ENCODE measurements around the gene PLA2G15. TPM values are rescaled to one million over a fixed set of nuclear protein-coding genes. Genes with fewer than 3 reads are reported as not detected.
A peak's percentile ranks its signal among the peaks of the same experiment; 100 is the strongest.

Gene PLA2G15
- polyA plus RNA-seq, 2 of the 4 experiments (the other 2 are of a cell fraction) = 4.8 to 8.7 TPM

- CTCF ChIA-PET = interaction anchor here (0.9 to 5.9 kb wide), 4 partner anchors 10 to 26 kb away, joined by 3 to 35 read pairs (median 6); partner anchors contain the start of gene SLC7A6
- DNase-seq (ENCODE audit: low read depth in 1 of 2, low spot score in 1 of 2) = peak in 1 of 2 experiments; percentile 27
These were observed 42.4 kb downstream of the PLA2G15 start for GRCh38 chr16:68287276-68288251.

DNA sequence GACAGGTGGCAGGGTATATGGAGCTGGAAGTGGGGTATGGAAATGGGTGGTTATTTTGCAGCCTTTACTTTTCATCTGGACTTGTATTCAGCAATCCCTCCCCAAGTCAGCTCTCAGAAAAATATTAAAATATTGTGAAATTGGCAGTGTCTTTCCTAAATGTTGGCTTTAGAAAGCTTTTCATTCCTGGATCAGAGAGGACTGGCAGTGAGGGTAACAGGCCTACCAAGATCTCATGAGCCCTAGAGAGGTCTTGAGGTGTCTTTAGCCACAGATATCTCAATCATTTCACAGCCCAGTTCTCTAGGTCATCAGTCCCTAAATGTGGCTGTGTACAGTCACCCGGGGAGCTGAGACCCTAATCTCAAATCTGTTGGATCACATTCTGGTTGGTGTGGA lies 43.1 kb downstream of the PLA2G15 start:
- no peak overlapping the region for H3K27ac ChIP-seq
- no peak for FAIRE-seq
- no peak for TF ChIP-seq ATOH8 (CRISPR knock-in tag; IDR thresholded peaks at IDR 0.05; ENCODE audit: low read depth)
- no peak for TF ChIP-seq FOSB (CRISPR knock-in tag; IDR thresholded peaks at IDR 0.05)
- TF ChIP-seq CTCF (IDR thresholded peaks at IDR 0.05) = no peak
- TF ChIP-seq TP53 (CRISPR knock-in tag; IDR thresholded peaks at IDR 0.05) = no peak
- no peak for TF ChIP-seq POLR2AphosphoS2 (conservative IDR thresholded peaks at IDR 0.05; ENCODE audit: low read length)
- no peak for TF ChIP-seq MAZ (IDR thresholded peaks at IDR 0.05; ENCODE audit: borderline replicate concordance, low read depth, low read length)
- TF ChIP-seq HOXB5 (CRISPR knock-in tag; IDR thresholded peaks at IDR 0.05) = no peak
- TF ChIP-seq CBX8 (IDR thresholded peaks at IDR 0.05) = no peak
- TF ChIP-seq, protein P1, sequence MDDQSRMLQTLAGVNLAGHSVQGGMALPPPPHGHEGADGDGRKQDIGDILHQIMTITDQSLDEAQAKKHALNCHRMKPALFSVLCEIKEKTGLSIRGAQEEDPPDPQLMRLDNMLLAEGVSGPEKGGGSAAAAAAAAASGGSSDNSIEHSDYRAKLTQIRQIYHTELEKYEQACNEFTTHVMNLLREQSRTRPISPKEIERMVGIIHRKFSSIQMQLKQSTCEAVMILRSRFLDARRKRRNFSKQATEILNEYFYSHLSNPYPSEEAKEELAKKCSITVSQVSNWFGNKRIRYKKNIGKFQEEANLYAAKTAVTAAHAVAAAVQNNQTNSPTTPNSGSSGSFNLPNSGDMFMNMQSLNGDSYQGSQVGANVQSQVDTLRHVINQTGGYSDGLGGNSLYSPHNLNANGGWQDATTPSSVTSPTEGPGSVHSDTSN (IDR thresholded peaks at IDR 0.05) = no peak
- no peak for TF ChIP-seq PHF8 (IDR thresholded peaks at IDR 0.05; ENCODE audit: borderline replicate concordance, low read depth)
- no peak for TF ChIP-seq HEYL (CRISPR knock-in tag; IDR thresholded peaks at IDR 0.05)
- TF ChIP-seq RAD21 (conservative IDR thresholded peaks at IDR 0.05 in 1 of 2, IDR thresholded peaks at IDR 0.05 in 1 of 2) = no peak
- no peak for TF ChIP-seq REST (IDR thresholded peaks at IDR 0.05)
- no peak for TF ChIP-seq ELK1 (IDR thresholded peaks at IDR 0.05; ENCODE audit: low read depth, low read length)

More at GRCh38 chr16:68287276-68288251, 42.4 kb downstream of the PLA2G15 start:
- Histone ChIP-seq H3K4me3 (no peak overlapping the region), H3K4me1 (peaks cover 15% of the 10 kb centered on the region), H3K27ac (peak overlapping the region in 1 of 2 experiments; percentile 3; a peak in 1 of 6 replicates), H3K4me2 (no peak overlapping the region), H3K9me3 (no peaks in the 10 kb centered on the region)
- WGBS (ENCODE audit: missing lambda C conversion rate) = 95% methylated on average over 11 of the region's 11 CpGs
- TF ChIP-seq, protein P2, sequence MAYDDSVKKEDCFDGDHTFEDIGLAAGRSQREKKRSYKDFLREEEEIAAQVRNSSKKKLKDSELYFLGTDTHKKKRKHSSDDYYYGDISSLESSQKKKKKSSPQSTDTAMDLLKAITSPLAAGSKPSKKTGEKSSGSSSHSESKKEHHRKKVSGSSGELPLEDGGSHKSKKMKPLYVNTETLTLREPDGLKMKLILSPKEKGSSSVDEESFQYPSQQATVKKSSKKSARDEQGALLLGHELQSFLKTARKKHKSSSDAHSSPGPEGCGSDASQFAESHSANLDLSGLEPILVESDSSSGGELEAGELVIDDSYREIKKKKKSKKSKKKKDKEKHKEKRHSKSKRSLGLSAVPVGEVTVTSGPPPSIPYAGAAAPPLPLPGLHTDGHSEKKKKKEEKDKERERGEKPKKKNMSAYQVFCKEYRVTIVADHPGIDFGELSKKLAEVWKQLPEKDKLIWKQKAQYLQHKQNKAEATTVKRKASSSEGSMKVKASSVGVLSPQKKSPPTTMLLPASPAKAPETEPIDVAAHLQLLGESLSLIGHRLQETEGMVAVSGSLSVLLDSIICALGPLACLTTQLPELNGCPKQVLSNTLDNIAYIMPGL (CRISPR knock-in tag; IDR thresholded peaks at IDR 0.05; ENCODE audit: borderline replicate concordance) = no peak
- TF ChIP-seq KDM1A (IDR thresholded peaks at IDR 0.05; ENCODE audit: low read depth) (no peak), PHF8 (IDR thresholded peaks at IDR 0.05; ENCODE audit: borderline replicate concordance, low read depth) (no peak), FOSL2 (IDR thresholded peaks at IDR 0.05) (no peak), FOSL2 (CRISPR knock-in tag; IDR thresholded peaks at IDR 0.05) (peak; percentile 12; the same call in 1 of the 2 replicates)
- TF ChIP-seq, protein P3, sequence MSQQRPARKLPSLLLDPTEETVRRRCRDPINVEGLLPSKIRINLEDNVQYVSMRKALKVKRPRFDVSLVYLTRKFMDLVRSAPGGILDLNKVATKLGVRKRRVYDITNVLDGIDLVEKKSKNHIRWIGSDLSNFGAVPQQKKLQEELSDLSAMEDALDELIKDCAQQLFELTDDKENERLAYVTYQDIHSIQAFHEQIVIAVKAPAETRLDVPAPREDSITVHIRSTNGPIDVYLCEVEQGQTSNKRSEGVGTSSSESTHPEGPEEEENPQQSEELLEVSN (IDR thresholded peaks at IDR 0.05; ENCODE audit: borderline replicate concordance, low read depth) = no peak
- TF ChIP-seq, protein P4, sequence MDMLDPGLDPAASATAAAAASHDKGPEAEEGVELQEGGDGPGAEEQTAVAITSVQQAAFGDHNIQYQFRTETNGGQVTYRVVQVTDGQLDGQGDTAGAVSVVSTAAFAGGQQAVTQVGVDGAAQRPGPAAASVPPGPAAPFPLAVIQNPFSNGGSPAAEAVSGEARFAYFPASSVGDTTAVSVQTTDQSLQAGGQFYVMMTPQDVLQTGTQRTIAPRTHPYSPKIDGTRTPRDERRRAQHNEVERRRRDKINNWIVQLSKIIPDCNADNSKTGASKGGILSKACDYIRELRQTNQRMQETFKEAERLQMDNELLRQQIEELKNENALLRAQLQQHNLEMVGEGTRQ (IDR thresholded peaks at IDR 0.05) = no peak
- ATAC-seq (peak; percentile 40 to 54; a peak in 3 of 6 replicates), FAIRE-seq (no peak)
- POLR2A ChIA-PET = interaction anchor here (0.9 to 1.3 kb wide), 2 partner anchors 23 to 24 kb away, joined by 5 to 7 read pairs; partner anchors contain the start of genes PRMT7, SLC7A6 and SLC7A6OS

More for the DNA sequence above, 43.1 kb downstream of the PLA2G15 start:
- no peaks in the 10 kb centered on the region for H3K9me3 ChIP-seq
- H3K4me3 ChIP-seq = no peak overlapping the region
- DNase-seq (ENCODE audit: low read depth in 1 of 2, low spot score in 1 of 2) (no peak), ATAC-seq (no peak)
- WGBS (ENCODE audit: missing lambda C conversion rate) = 92% methylated on average over 1 of the region's 1 CpG
- H3K4me1 ChIP-seq = peaks cover 15% of the 10 kb centered on the region
- ChIA-PET CTCF (interaction anchor here (0.9 to 5.9 kb wide), 5 partner anchors 9 to 27 kb away, joined by 3 to 35 read pairs (median 5); partner anchors contain the start of gene SLC7A6), POLR2A (interaction anchor here (0.9 to 1.3 kb wide), 2 partner anchors 23 to 24 kb away, joined by 5 to 7 read pairs; partner anchors contain the start of genes PRMT7, SLC7A6 and SLC7A6OS)
- H3K4me2 ChIP-seq = no peak overlapping the region
